Neural cell (in vitro differentiated cells): ENCODE measurements around the gene CENPE. TPM values are rescaled to one million over a fixed set of nuclear protein-coding genes. Genes with fewer than 3 reads are reported as not detected.

Experiments used
- H2AFZ ChIP-seq: fragments of 200-600, 300-800 bp; sonication (generic), shearing (Covaris generic); 2 replicates; pipeline ENCODE4 v1.6.0; 2014; ENCODE audit warnings: low read depth, mild to moderate bottlenecking, antibody characterized with exemption, low read length, moderate library complexity
- H3F3A ChIP-seq: fragments of 200-600 bp; shearing (Covaris generic); 2 replicates; pipeline ENCODE4 v1.6.1; 2016; ENCODE audit warnings: mild to moderate bottlenecking, moderate library complexity, mixed read lengths, antibody characterized with exemption, low read length; ENCODE audit not compliant: insufficient read depth, poor library complexity, severe bottlenecking
- H3K27ac ChIP-seq: fragments of 200-600, 300-800 bp; sonication (generic), shearing (Covaris generic); 2 replicates; pipeline ENCODE4 v1.5.1; 2014; ENCODE audit warnings: mild to moderate bottlenecking, low read length, moderate library complexity
- H3K27me3 ChIP-seq: fragments of 300-800, 200-600 bp; sonication (generic), shearing (Covaris generic); 2 replicates; pipeline ENCODE4 v1.6.0; 2014; ENCODE audit warnings: mild to moderate bottlenecking, low read depth, low read length, moderate library complexity; ENCODE audit not compliant: insufficient read depth
- H3K36me3 ChIP-seq: fragments of 300-800, 200-600 bp; sonication (generic), shearing (Covaris generic); 2 replicates; pipeline ENCODE4 v1.5.1; 2014; ENCODE audit warnings: mild to moderate bottlenecking, antibody characterized with exemption, low read length, moderate library complexity; ENCODE audit not compliant: insufficient read depth
- H3K4me2 ChIP-seq: fragments of 300-800, 200-600 bp; sonication (generic), shearing (Covaris generic); 2 replicates; pipeline ENCODE4 v1.6.0; 2014; ENCODE audit warnings: mild to moderate bottlenecking, low read length
- H3K4me3 ChIP-seq: fragments of 300-800, 200-600 bp; sonication (generic), shearing (Covaris generic); 2 replicates; pipeline ENCODE4 v1.5.1; 2014; ENCODE audit warnings: mild to moderate bottlenecking, low read length, moderate library complexity
- H3K79me2 ChIP-seq: fragments of 200-600 bp; shearing (Covaris generic); replicated peaks from 2 replicates; pipeline ENCODE4 v1.6.0; 2014; ENCODE audit warnings: mild to moderate bottlenecking, low read length, moderate library complexity; ENCODE audit not compliant: insufficient read depth
- H3K9ac ChIP-seq: fragments of 300-800, 200-600 bp; sonication (generic), shearing (Covaris generic); 2 replicates; pipeline ENCODE4 v1.6.1; 2016; ENCODE audit warnings: mild to moderate bottlenecking, low read length, mixed read lengths
- H3K9me2 ChIP-seq: fragments of 200-600 bp; shearing (Covaris generic); 2 replicates; pipeline ENCODE4 v1.6.1; 2016; ENCODE audit warnings: mild to moderate bottlenecking, low read length, mixed read lengths; ENCODE audit not compliant: insufficient read depth
- H3K9me3 ChIP-seq: fragments of 200-600, 300-800 bp; sonication (generic), shearing (Covaris generic); 2 replicates; pipeline ENCODE4 v1.6.1; 2016; ENCODE audit warnings: mild to moderate bottlenecking, mixed run types, low read length, moderate library complexity, mixed read lengths
- H4K20me1 ChIP-seq: fragments of 200-600 bp; shearing (Covaris generic); 2 replicates; pipeline ENCODE4 v1.6.1; 2016; ENCODE audit warnings: mild to moderate bottlenecking, mixed run types; ENCODE audit not compliant: insufficient read depth
- EP300 ChIP-seq: fragments of 450-650 bp; conservative IDR thresholded peaks from 2 replicates; pipeline ENCODE4 v1.6.1; 2014; ENCODE audit warnings: antibody characterized with exemption, mild to moderate bottlenecking, moderate library complexity; ENCODE audit not compliant: poor library complexity, severe bottlenecking
- EZH2 ChIP-seq: fragments of 200-600, 300-800 bp; shearing (Covaris generic), sonication (generic); IDR thresholded peaks from 2 replicates; pipeline ENCODE4 v1.6.1; 2014; ENCODE audit warnings: antibody characterized with exemption, low read length, borderline replicate concordance, mild to moderate bottlenecking; ENCODE audit not compliant: insufficient read depth, poor library complexity, severe bottlenecking
- MXI1 ChIP-seq: fragments of 450-650 bp; conservative IDR thresholded peaks from 2 replicates; pipeline ENCODE4 v1.6.1; 2014; ENCODE audit warnings: antibody characterized with exemption, mild to moderate bottlenecking; ENCODE audit not compliant: poor library complexity, severe bottlenecking
- POLR2AphosphoS5 ChIP-seq: IDR thresholded peaks from 2 replicates; pipeline ENCODE4 v1.6.1; 2012
- RAD21 ChIP-seq: fragments of 450-650 bp; conservative IDR thresholded peaks from 2 replicates; pipeline ENCODE4 v1.6.1; 2014; ENCODE audit warnings: antibody characterized with exemption, mild to moderate bottlenecking, moderate library complexity
- SMC3 ChIP-seq: fragments of 450-650 bp; conservative IDR thresholded peaks from 2 replicates; pipeline ENCODE4 v1.6.1; 2014; ENCODE audit warnings: antibody characterized with exemption, mild to moderate bottlenecking, moderate library complexity; ENCODE audit not compliant: poor library complexity
- TAF1 ChIP-seq: IDR thresholded peaks from 2 replicates; pipeline ENCODE4 v1.6.1; 2012; ENCODE audit warnings: low read depth
- polyA plus RNA-seq: library from polyadenylated mRNA; depleted of rRNA; stranded (reverse); fragments of >200 nt; gene quantifications from 2 replicates; pipeline ENCODE4 v1.2.3, GENCODE V29; 2014
- TF ChIP-seq, protein P1 (sequence below): fragments of 450-650 bp; IDR thresholded peaks from 2 replicates; pipeline ENCODE4 v1.5.1; 2014; ENCODE audit warnings: antibody characterized with exemption, mild to moderate bottlenecking, moderate library complexity; ENCODE audit not compliant: poor library complexity, severe bottlenecking
- TF ChIP-seq, protein P2 (sequence below): IDR thresholded peaks from 2 replicates; pipeline ENCODE4 v1.6.1; 2012; ENCODE audit warnings: borderline replicate concordance

Gene CENPE
- polyA plus RNA-seq, 1 donor from 2014 or later: 1.8 TPM

DNA sequence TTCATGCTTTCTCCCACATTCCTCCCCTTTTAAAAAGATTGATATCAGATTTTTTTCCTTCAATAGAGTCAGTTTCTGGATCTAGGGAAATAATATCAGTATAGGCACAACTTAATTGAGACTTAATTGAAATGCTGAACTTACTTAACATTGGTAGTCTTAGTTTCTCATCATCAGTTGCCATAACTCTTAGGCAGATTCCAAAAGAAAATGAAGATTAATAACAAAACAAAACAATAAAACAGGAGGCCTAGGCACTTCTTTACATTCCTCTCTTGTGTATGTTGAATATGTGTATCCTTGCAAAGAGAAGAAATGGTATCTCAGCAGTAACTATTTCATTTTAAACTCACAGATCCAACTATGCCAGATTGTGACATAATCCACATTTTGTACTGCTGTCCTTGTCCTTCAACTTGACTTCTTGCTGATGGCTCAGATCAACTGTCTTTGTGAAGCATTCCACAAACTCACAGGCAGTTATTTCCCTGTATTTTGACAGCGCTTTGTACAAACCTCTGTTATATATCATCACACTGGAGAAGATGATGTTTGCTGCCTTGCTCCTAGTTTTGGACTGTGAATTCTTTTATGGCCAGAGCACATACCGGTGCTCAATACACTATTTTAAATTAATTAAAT lies 112.5 kb downstream of the CENPE start:
- H3K79me2 ChIP-seq: no peaks in the 10 kb centered on the region
- no peak overlapping the region for H3K4me2 ChIP-seq
- no peaks in the 10 kb centered on the region for H3K36me3 ChIP-seq
- no peaks in the 10 kb centered on the region for H3K9me2 ChIP-seq
- no peak overlapping the region for H3K4me3 ChIP-seq
- H3K9me3 ChIP-seq: no peaks in the 10 kb centered on the region
- H3F3A ChIP-seq: no peaks in the 10 kb centered on the region
- no peak overlapping the region for H2AFZ ChIP-seq
- no peaks in the 10 kb centered on the region for H4K20me1 ChIP-seq
- no peaks in the 10 kb centered on the region for H3K27me3 ChIP-seq
- H3K9ac ChIP-seq: no peak overlapping the region
- H3K27ac ChIP-seq: no peak overlapping the region
- TF ChIP-seq TAF1: no peak
- peak; percentile 42 for TF ChIP-seq POLR2AphosphoS5
- peak; percentile 57 for TF ChIP-seq EP300
- TF ChIP-seq, protein P1, sequence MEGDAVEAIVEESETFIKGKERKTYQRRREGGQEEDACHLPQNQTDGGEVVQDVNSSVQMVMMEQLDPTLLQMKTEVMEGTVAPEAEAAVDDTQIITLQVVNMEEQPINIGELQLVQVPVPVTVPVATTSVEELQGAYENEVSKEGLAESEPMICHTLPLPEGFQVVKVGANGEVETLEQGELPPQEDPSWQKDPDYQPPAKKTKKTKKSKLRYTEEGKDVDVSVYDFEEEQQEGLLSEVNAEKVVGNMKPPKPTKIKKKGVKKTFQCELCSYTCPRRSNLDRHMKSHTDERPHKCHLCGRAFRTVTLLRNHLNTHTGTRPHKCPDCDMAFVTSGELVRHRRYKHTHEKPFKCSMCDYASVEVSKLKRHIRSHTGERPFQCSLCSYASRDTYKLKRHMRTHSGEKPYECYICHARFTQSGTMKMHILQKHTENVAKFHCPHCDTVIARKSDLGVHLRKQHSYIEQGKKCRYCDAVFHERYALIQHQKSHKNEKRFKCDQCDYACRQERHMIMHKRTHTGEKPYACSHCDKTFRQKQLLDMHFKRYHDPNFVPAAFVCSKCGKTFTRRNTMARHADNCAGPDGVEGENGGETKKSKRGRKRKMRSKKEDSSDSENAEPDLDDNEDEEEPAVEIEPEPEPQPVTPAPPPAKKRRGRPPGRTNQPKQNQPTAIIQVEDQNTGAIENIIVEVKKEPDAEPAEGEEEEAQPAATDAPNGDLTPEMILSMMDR: no peak
- no peak for TF ChIP-seq SMC3
- TF ChIP-seq RAD21: no peak

DNA sequence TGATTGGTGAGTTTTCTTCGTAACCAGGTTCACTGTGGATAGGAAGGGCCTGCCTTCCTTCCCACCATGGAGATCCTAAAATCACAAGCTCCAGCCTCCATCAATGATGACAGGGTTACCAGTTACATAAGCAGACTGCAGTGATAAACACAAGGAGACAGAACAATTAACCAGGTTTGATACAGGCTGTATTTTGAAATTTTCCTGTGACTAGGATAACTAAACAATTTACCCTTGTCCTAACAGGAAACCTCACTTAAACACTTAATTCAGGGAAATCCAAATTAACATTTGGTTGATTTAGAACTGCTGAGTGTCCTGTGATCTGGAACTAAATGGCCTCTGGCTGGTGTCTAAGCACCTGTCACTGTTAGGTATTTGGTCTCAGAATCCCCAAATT lies 118.5 kb downstream of the CENPE start:
- no peaks in the 10 kb centered on the region for H3K79me2 ChIP-seq
- H3K27ac ChIP-seq: no peak overlapping the region

More for the DNA sequence above, 118.5 kb downstream of the CENPE start:
- H3K9me3 ChIP-seq: no peaks in the 10 kb centered on the region
- TF ChIP-seq RAD21 (no peak), EP300 (no peak), MXI1 (no peak), POLR2AphosphoS5 (no peak), SMC3 (no peak), TAF1 (no peak), EZH2 (no peak)
- TF ChIP-seq, protein P1: no peak
- TF ChIP-seq, protein P2, sequence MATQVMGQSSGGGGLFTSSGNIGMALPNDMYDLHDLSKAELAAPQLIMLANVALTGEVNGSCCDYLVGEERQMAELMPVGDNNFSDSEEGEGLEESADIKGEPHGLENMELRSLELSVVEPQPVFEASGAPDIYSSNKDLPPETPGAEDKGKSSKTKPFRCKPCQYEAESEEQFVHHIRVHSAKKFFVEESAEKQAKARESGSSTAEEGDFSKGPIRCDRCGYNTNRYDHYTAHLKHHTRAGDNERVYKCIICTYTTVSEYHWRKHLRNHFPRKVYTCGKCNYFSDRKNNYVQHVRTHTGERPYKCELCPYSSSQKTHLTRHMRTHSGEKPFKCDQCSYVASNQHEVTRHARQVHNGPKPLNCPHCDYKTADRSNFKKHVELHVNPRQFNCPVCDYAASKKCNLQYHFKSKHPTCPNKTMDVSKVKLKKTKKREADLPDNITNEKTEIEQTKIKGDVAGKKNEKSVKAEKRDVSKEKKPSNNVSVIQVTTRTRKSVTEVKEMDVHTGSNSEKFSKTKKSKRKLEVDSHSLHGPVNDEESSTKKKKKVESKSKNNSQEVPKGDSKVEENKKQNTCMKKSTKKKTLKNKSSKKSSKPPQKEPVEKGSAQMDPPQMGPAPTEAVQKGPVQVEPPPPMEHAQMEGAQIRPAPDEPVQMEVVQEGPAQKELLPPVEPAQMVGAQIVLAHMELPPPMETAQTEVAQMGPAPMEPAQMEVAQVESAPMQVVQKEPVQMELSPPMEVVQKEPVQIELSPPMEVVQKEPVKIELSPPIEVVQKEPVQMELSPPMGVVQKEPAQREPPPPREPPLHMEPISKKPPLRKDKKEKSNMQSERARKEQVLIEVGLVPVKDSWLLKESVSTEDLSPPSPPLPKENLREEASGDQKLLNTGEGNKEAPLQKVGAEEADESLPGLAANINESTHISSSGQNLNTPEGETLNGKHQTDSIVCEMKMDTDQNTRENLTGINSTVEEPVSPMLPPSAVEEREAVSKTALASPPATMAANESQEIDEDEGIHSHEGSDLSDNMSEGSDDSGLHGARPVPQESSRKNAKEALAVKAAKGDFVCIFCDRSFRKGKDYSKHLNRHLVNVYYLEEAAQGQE: no peak
- H3K9me2 ChIP-seq: no peaks in the 10 kb centered on the region
- H3K36me3 ChIP-seq: no peaks in the 10 kb centered on the region
- H4K20me1 ChIP-seq: no peaks in the 10 kb centered on the region
- no peak overlapping the region for H3K9ac ChIP-seq
- no peaks in the 10 kb centered on the region for H3F3A ChIP-seq
- H3K4me3 ChIP-seq: no peak overlapping the region
- H3K4me2 ChIP-seq: no peak overlapping the region
- H2AFZ ChIP-seq: no peak overlapping the region
- peaks cover 4% of the 10 kb centered on the region for H3K27me3 ChIP-seq
